Lung (tissue), 12 donors: ENCODE results near the gene PLEKHG4B. TPM values are rescaled to one million over a fixed set of nuclear protein-coding genes. Genes with fewer than 3 reads are reported as not detected.
"Not testable (repeated sequence)": the region's sequence is repeated elsewhere in the genome, so short reads cannot be mapped to it uniquely, and the experiment has no call there.

ENCODE experiments used
- ATAC-seq: fragments of 200-7000 bp; cut with Tn5 transposase; one replicate; pipeline ENCODE4 v1.9.1; 2020; ENCODE audit warnings: moderate number of reproducible peaks; ENCODE audit not compliant: insufficient read depth, low FRiP score
- DNase-seq, 3 donors: peaks; one replicate each; pipeline ENCODE4 v3.0.0-alpha.2; 2013 to 2017
- H3K27ac ChIP-seq, 2 donors: one replicate each; pipeline ENCODE4 v1.5.1; 2013; ENCODE audit warnings: mild to moderate bottlenecking in 2 of 2, moderate library complexity in 2 of 2, control low read depth in 1 of 2, inconsistent platforms in 1 of 2, low read depth in 1 of 2, low read length in 1 of 2
- H3K27me3 ChIP-seq, 3 donors: one replicate each; pipeline ENCODE4 v1.5.1; 2013; ENCODE audit warnings: low read length in 2 of 3; ENCODE audit not compliant: control insufficient read depth in 3 of 3, insufficient read depth in 3 of 3
- H3K36me3 ChIP-seq, 4 donors: one replicate each; pipeline ENCODE4 v1.5.1; 2013; ENCODE audit warnings: low read length in 4 of 4, mild to moderate bottlenecking in 1 of 4, moderate library complexity in 1 of 4; ENCODE audit not compliant: control insufficient read depth in 4 of 4, insufficient read depth in 4 of 4
- H3K4me1 ChIP-seq, 5 donors: one replicate each; pipeline ENCODE4 v1.5.1; 2013; ENCODE audit warnings: low read length in 5 of 5, mild to moderate bottlenecking in 2 of 5, moderate library complexity in 1 of 5; ENCODE audit not compliant: control insufficient read depth in 5 of 5, insufficient read depth in 5 of 5
- H3K4me3 ChIP-seq: one replicate; pipeline ENCODE4 v1.5.1; 2013; ENCODE audit warnings: mild to moderate bottlenecking, control low read depth, moderate library complexity
- H3K9ac ChIP-seq, 2 donors: one replicate each; pipeline ENCODE4 v1.5.1; 2013; ENCODE audit warnings: low read length in 2 of 2, control low read depth in 1 of 2; ENCODE audit not compliant: insufficient read depth in 1 of 2
- H3K9me3 ChIP-seq, 4 donors: one replicate each; pipeline ENCODE4 v1.5.1; 2013; ENCODE audit warnings: low read length in 3 of 4, mild to moderate bottlenecking in 1 of 4, moderate library complexity in 1 of 4; ENCODE audit not compliant: control insufficient read depth in 4 of 4, insufficient read depth in 3 of 4
- CTCF ChIP-seq: IDR thresholded peaks from 2 replicates; pipeline ENCODE4 v1.5.1; 2012; ENCODE audit warnings: mild to moderate bottlenecking; ENCODE audit errors: control extremely low read depth, extremely low read depth
- WGBS, 2 donors: extraction: QIAGEN DNeasy Blood & Tissue Kit; methylation state at CpG; one replicate each; pipeline ENCODE4 v1.1.7; 2013; 5-methylcytosine and 5-hydroxymethylcytosine counted together
- polyA plus RNA-seq, 2 donors: library from polyadenylated mRNA; stranded (reverse); fragments of 200-250 nt; gene quantifications; one replicate each; pipeline ENCODE4 v1.2.1, GENCODE V29; 2013
- total RNA-seq, 2 donors: library from RNA; depleted of rRNA in 1 of 2; stranded (reverse); fragments of >200 nt in 1 of 2; gene quantifications; one replicate each; pipeline ENCODE4 v1.2.1, GENCODE V29; 2014 to 2021
- donor health status: control.
- donor health status: control.
- donor health status: Bipolar disorder and iron deficiency.
- donor health status: healthy.
- donor health status: DM: yes; HTN: yes; CAD: no.

PLEKHG4B gene
- total and polyA plus RNA-seq, 4 donors = 0.24 to 4.7 (median 3.0) TPM

GRCh38 chr5:228886-229285 lies 136.9 kb downstream of the PLEKHG4B start:
- Histone ChIP-seq H3K9me3 (no peaks in the 10 kb centered on the region), H3K4me1 (no peaks in the 10 kb centered on the region), H3K27ac (no peak overlapping the region), H3K9ac (no peak overlapping the region), H3K27me3 (no peaks in the 10 kb centered on the region), H3K4me3 (no peak overlapping the region), H3K36me3 (peaks cover 24 to 53% (median 36%) of the 10 kb centered on the region in 4 donors)
- WGBS, 2 donors = 69 to 77% methylated on average over 3 of the region's 3 CpGs
- TF ChIP-seq CTCF = no peak
- DNase-seq (no peak), ATAC-seq (no peak)

GRCh38 chr5:230711-231110 lies 138.7 kb downstream of the PLEKHG4B start:
- Histone ChIP-seq H3K27me3 (no peaks in the 10 kb centered on the region), H3K4me1 (no peaks in the 10 kb centered on the region), H3K27ac (no peak overlapping the region), H3K4me3 (no peak overlapping the region), H3K9ac (no peak overlapping the region), H3K9me3 (no peaks in the 10 kb centered on the region), H3K36me3 (peaks cover 21 to 50% (median 30%) of the 10 kb centered on the region in 4 donors)
- TF ChIP-seq CTCF = no peak
- WGBS, 2 donors = 94 to 96% methylated on average over 14 of the region's 14 CpGs
- ATAC-seq (no peak), DNase-seq (no peak)

GRCh38 chr5:231661-232060 lies 139.7 kb downstream of the PLEKHG4B start:
- no peak for ATAC-seq
- no peaks in the 10 kb centered on the region for H3K9me3 ChIP-seq
- no peaks in the 10 kb centered on the region for H3K27me3 ChIP-seq
- no peak for DNase-seq
- H3K4me3 ChIP-seq = no peak overlapping the region
- H3K27ac ChIP-seq = no peak overlapping the region
- H3K36me3 ChIP-seq = peaks cover 13 to 47% (median 26%) of the 10 kb centered on the region in 4 donors
- TF ChIP-seq CTCF = no peak
- H3K9ac ChIP-seq = no peak overlapping the region
- H3K4me1 ChIP-seq = no peaks in the 10 kb centered on the region
- 85 to 87% methylated on average over 13 of the region's 13 CpGs for WGBS, 2 donors

- H3K4me3 ChIP-seq, H3K27ac ChIP-seq, H3K27me3 ChIP-seq, H3K9ac ChIP-seq, H3K9me3 ChIP-seq, H3K4me1 ChIP-seq, ATAC-seq, DNase-seq: not testable (repeated sequence)
- WGBS, 2 donors = 94 to 97% methylated on average over 20 of the region's 20 CpGs
- H3K36me3 ChIP-seq = peaks cover 9 to 40% (median 21%) of the 10 kb centered on the region in 4 donors
Measured at GRCh38 chr5:233426-233825, 141.5 kb downstream of the PLEKHG4B start.
